ENCODE measurements around the gene SARS2. TPM values are rescaled to one million over a fixed set of nuclear protein-coding genes. Genes with fewer than 3 reads are reported as not detected.

Gene SARS2
- polyA plus RNA-seq, 2 donors, result 27.4 to 43.9 TPM

- Histone ChIP-seq H3K4me1 (ENCODE audit: control insufficient read depth in 2 of 2, insufficient read depth in 2 of 2, low read length in 1 of 2) (peaks cover 3 to 5% of the 10 kb centered on the region in 2 donors), H3K36me3 (ENCODE audit: control insufficient read depth in 2 of 2, insufficient read depth in 2 of 2, low read length in 1 of 2) (peaks cover 0 to 10% of the 10 kb centered on the region in 2 donors), H3K9me3 (ENCODE audit: control insufficient read depth in 2 of 2, insufficient read depth in 1 of 2, low read depth in 1 of 2, low read length in 1 of 2) (no peaks in the 10 kb centered on the region), H3K27me3 (ENCODE audit: control insufficient read depth in 1 of 2, insufficient read depth in 2 of 2, low read length in 2 of 2) (no peaks in the 10 kb centered on the region), H3K4me3 (ENCODE audit: low read depth in 1 of 2, low read length in 2 of 2) (no peak overlapping the region), H3K27ac (ENCODE audit: low read depth in 2 of 2, low read length in 1 of 2) (no peak overlapping the region)
- WGBS, 2 donors, result 90 to 93% methylated on average over 29 of the region's 29 CpGs
Measured at GRCh38 chr19:38932425-38933179, 2.0 kb upstream of the SARS2 start.

GRCh38 chr19:38931521-38931793 is 894 bp upstream of the SARS2 start:
- no peaks in the 10 kb centered on the region for H3K27me3 ChIP-seq (ENCODE audit: control insufficient read depth in 1 of 2, insufficient read depth in 2 of 2, low read length in 2 of 2)
- H3K9me3 ChIP-seq (ENCODE audit: control insufficient read depth in 2 of 2, insufficient read depth in 1 of 2, low read depth in 1 of 2, low read length in 1 of 2), result no peaks in the 10 kb centered on the region
- 26% methylated on average over 8 of the region's 8 CpGs for WGBS, 2 donors
- peaks cover 3 to 5% of the 10 kb centered on the region in 2 donors for H3K4me1 ChIP-seq (ENCODE audit: control insufficient read depth in 2 of 2, insufficient read depth in 2 of 2, low read length in 1 of 2)
- H3K4me3 ChIP-seq (ENCODE audit: low read depth in 1 of 2, low read length in 2 of 2), result peak overlapping the region; percentile 63 to 88
- H3K36me3 ChIP-seq (ENCODE audit: control insufficient read depth in 2 of 2, insufficient read depth in 2 of 2, low read length in 1 of 2), result peaks cover 0 to 10% of the 10 kb centered on the region in 2 donors
- peak overlapping the region in 1 of 2 donors; percentile 69 for H3K27ac ChIP-seq (ENCODE audit: low read depth in 2 of 2, low read length in 1 of 2)

- Histone ChIP-seq H3K27ac (ENCODE audit: low read depth in 2 of 2, low read length in 1 of 2) (peak within 1 kb of the TSS; percentile 69 to 97), H3K4me3 (ENCODE audit: low read depth in 1 of 2, low read length in 2 of 2) (peak within 1 kb of the TSS; percentile 63 to 88), H3K4me1 (ENCODE audit: control insufficient read depth in 2 of 2, insufficient read depth in 2 of 2, low read length in 1 of 2) (peaks cover 3 to 5% of the 10 kb centered on the region in 2 donors), H3K36me3 (ENCODE audit: control insufficient read depth in 2 of 2, insufficient read depth in 2 of 2, low read length in 1 of 2) (peaks cover 0 to 10% of the 10 kb centered on the region in 2 donors), H3K27me3 (ENCODE audit: control insufficient read depth in 1 of 2, insufficient read depth in 2 of 2, low read length in 2 of 2) (no peaks in the 10 kb centered on the region), H3K9me3 (ENCODE audit: control insufficient read depth in 2 of 2, insufficient read depth in 1 of 2, low read depth in 1 of 2, low read length in 1 of 2) (no peaks in the 10 kb centered on the region)
- 0 to 1% methylated on average over 40 of the region's 40 CpGs for WGBS, 2 donors
Measured at GRCh38 chr19:38930776-38931520, 385 bp upstream of the SARS2 start, which contains the start of gene MRPS12. Gene MRPS12, plus strand, starts transcription at chr19:38930944. Its CDS starts 351 bp downstream, at chr19:38931295.

GRCh38 chr19:38928391-38929001 is 2.1 kb downstream of the SARS2 start:
- 79% methylated on average over 4 of the region's 4 CpGs for WGBS, 2 donors
- H3K4me1 ChIP-seq (ENCODE audit: control insufficient read depth in 2 of 2, insufficient read depth in 2 of 2, low read length in 1 of 2), result peaks cover 3 to 5% of the 10 kb centered on the region in 2 donors
- no peak overlapping the region for H3K4me3 ChIP-seq (ENCODE audit: low read depth in 1 of 2, low read length in 2 of 2)
- no peak overlapping the region for H3K27ac ChIP-seq (ENCODE audit: low read depth in 2 of 2, low read length in 1 of 2)
- peaks cover 4 to 21% of the 10 kb centered on the region in 2 donors for H3K36me3 ChIP-seq (ENCODE audit: control insufficient read depth in 2 of 2, insufficient read depth in 2 of 2, low read length in 1 of 2)
- H3K27me3 ChIP-seq (ENCODE audit: control insufficient read depth in 1 of 2, insufficient read depth in 2 of 2, low read length in 2 of 2), result no peaks in the 10 kb centered on the region
- H3K9me3 ChIP-seq (ENCODE audit: control insufficient read depth in 2 of 2, insufficient read depth in 1 of 2, low read depth in 1 of 2, low read length in 1 of 2), result no peaks in the 10 kb centered on the region

- no peaks in the 10 kb centered on the region for H3K4me1 ChIP-seq (ENCODE audit: control insufficient read depth in 2 of 2, insufficient read depth in 2 of 2, low read length in 1 of 2)
- WGBS, 2 donors, result 95 to 96% methylated on average over 7 of the region's 7 CpGs
- no peak overlapping the region for H3K4me3 ChIP-seq (ENCODE audit: low read depth in 1 of 2, low read length in 2 of 2)
- H3K9me3 ChIP-seq (ENCODE audit: control insufficient read depth in 2 of 2, insufficient read depth in 1 of 2, low read depth in 1 of 2, low read length in 1 of 2), result no peaks in the 10 kb centered on the region
- peaks cover 4 to 17% of the 10 kb centered on the region in 2 donors for H3K36me3 ChIP-seq (ENCODE audit: control insufficient read depth in 2 of 2, insufficient read depth in 2 of 2, low read length in 1 of 2)
- H3K27ac ChIP-seq (ENCODE audit: low read depth in 2 of 2, low read length in 1 of 2), result no peak overlapping the region
- H3K27me3 ChIP-seq (ENCODE audit: control insufficient read depth in 1 of 2, insufficient read depth in 2 of 2, low read length in 2 of 2), result no peaks in the 10 kb centered on the region
Measured at GRCh38 chr19:38924388-38924787, 6.2 kb downstream of the SARS2 start.

- Histone ChIP-seq H3K4me1 (ENCODE audit: control insufficient read depth in 2 of 2, insufficient read depth in 2 of 2, low read length in 1 of 2) (peaks cover 0 to 2% of the 10 kb centered on the region in 2 donors), H3K9me3 (ENCODE audit: control insufficient read depth in 2 of 2, insufficient read depth in 1 of 2, low read depth in 1 of 2, low read length in 1 of 2) (no peaks in the 10 kb centered on the region), H3K36me3 (ENCODE audit: control insufficient read depth in 2 of 2, insufficient read depth in 2 of 2, low read length in 1 of 2) (peaks cover 4 to 19% of the 10 kb centered on the region in 2 donors), H3K27me3 (ENCODE audit: control insufficient read depth in 1 of 2, insufficient read depth in 2 of 2, low read length in 2 of 2) (no peaks in the 10 kb centered on the region), H3K27ac (ENCODE audit: low read depth in 2 of 2, low read length in 1 of 2) (no peak overlapping the region), H3K4me3 (ENCODE audit: low read depth in 1 of 2, low read length in 2 of 2) (no peak overlapping the region)
- WGBS, 2 donors, result 94 to 98% methylated on average over 5 of the region's 5 CpGs
Measured at GRCh38 chr19:38922482-38922881, 8.1 kb downstream of the SARS2 start.

GRCh38 chr19:38921420-38922274 is 8.9 kb downstream of the SARS2 start:
- H3K27me3 ChIP-seq (ENCODE audit: control insufficient read depth in 1 of 2, insufficient read depth in 2 of 2, low read length in 2 of 2), result no peaks in the 10 kb centered on the region
- no peak overlapping the region for H3K4me3 ChIP-seq (ENCODE audit: low read depth in 1 of 2, low read length in 2 of 2)
- 90 to 92% methylated on average over 20 of the region's 20 CpGs for WGBS, 2 donors
- H3K27ac ChIP-seq (ENCODE audit: low read depth in 2 of 2, low read length in 1 of 2), result no peak overlapping the region
- no peaks in the 10 kb centered on the region for H3K9me3 ChIP-seq (ENCODE audit: control insufficient read depth in 2 of 2, insufficient read depth in 1 of 2, low read depth in 1 of 2, low read length in 1 of 2)
- peaks cover 0 to 2% of the 10 kb centered on the region in 2 donors for H3K4me1 ChIP-seq (ENCODE audit: control insufficient read depth in 2 of 2, insufficient read depth in 2 of 2, low read length in 1 of 2)
- H3K36me3 ChIP-seq (ENCODE audit: control insufficient read depth in 2 of 2, insufficient read depth in 2 of 2, low read length in 1 of 2), result peaks cover 4 to 19% of the 10 kb centered on the region in 2 donors

- 76 to 82% methylated on average over 14 of the region's 14 CpGs for WGBS, 2 donors
- H3K9me3 ChIP-seq (ENCODE audit: control insufficient read depth in 2 of 2, insufficient read depth in 1 of 2, low read depth in 1 of 2, low read length in 1 of 2), result no peaks in the 10 kb centered on the region
- peaks cover 0 to 2% of the 10 kb centered on the region in 2 donors for H3K4me1 ChIP-seq (ENCODE audit: control insufficient read depth in 2 of 2, insufficient read depth in 2 of 2, low read length in 1 of 2)
- H3K27me3 ChIP-seq (ENCODE audit: control insufficient read depth in 1 of 2, insufficient read depth in 2 of 2, low read length in 2 of 2), result no peaks in the 10 kb centered on the region
- peaks cover 4 to 19% of the 10 kb centered on the region in 2 donors for H3K36me3 ChIP-seq (ENCODE audit: control insufficient read depth in 2 of 2, insufficient read depth in 2 of 2, low read length in 1 of 2)
- H3K27ac ChIP-seq (ENCODE audit: low read depth in 2 of 2, low read length in 1 of 2), result no peak overlapping the region
- no peak overlapping the region for H3K4me3 ChIP-seq (ENCODE audit: low read depth in 1 of 2, low read length in 2 of 2)
Measured at GRCh38 chr19:38920602-38921419, 9.8 kb downstream of the SARS2 start.

Measured in esophagus (tissue), 2 donors.